IPS-11a (cell line): Measurements from ENCODE around the gene OTUB1.
"Not testable (repeated sequence)": the region's sequence is repeated elsewhere in the genome, so short reads cannot be mapped to it uniquely, and the experiment has no call there.

Experiments used
- H3K4me3 ChIP-seq: one replicate; pipeline ENCODE4 v1.5.1; 2013; ENCODE audit warnings: low read depth, low read length, control low read depth

Gene OTUB1

GRCh38 chr11:64042301-64042700 lies 56.1 kb downstream of the OTUB1 start:
- no peak overlapping the region for H3K4me3 ChIP-seq

DNA sequence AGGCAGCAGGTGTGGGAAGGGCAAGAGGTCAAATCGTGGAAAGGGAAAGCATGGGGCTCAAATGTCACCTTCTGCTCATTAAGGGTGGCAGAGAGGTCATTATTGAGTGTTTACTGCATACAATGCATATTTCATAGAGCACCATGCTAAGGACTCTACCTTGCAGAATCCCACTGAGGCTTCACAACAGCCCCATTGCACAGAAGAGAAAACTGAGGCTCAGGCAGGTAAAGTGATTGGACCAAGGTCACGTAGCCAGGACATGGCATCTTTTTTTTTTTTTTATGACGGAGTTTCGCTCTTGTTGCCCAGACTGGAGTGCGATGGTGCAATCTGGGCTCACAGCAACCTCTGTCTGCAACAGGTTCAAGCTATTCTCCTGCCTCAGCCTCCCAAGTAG lies 57.3 kb downstream of the OTUB1 start:
- no peak overlapping the region for H3K4me3 ChIP-seq

DNA sequence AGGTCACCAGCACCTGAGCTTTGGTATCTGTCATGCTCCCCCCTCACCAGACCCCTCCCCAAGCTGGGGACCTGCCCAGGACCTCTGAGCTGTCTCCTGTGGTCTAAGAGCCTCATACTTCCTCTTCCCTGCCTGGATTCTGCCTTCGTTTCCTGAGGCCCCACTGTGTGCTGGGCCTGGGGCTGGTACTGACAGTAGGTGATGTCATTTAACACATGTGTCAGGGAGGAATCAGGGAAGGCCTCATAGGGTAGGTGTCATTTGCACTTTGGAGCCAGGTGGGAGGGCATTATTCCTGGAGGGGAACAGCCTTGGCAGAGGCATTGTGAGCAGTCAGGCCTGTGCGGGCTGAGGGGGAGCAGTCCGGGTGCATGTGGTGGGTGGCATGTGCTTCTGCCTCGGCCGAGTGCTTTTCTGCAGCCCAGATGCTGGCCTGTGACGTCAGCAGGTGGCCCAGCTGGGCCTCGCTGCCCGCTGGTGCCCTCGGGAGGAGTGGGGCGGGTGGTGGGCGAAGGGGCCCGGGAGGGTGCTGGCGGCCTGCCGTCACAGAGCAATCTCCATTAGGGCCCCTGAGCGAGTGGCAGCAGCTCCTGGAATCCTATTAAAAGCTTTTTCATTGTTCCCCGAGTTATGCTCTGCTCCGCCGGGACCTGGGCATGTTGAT lies 58.6 kb downstream of the OTUB1 start:
- H3K4me3 ChIP-seq: no peak overlapping the region

- no peak overlapping the region for H3K4me3 ChIP-seq
These were observed 59.5 kb downstream of the OTUB1 start for GRCh38 chr11:64045700-64046099.

- not testable (repeated sequence) for H3K4me3 ChIP-seq
These were observed 61.1 kb downstream of the OTUB1 start for GRCh38 chr11:64047373-64047772.
